Measurements from ENCODE around the gene TSPAN14.

Gene TSPAN14

DNA sequence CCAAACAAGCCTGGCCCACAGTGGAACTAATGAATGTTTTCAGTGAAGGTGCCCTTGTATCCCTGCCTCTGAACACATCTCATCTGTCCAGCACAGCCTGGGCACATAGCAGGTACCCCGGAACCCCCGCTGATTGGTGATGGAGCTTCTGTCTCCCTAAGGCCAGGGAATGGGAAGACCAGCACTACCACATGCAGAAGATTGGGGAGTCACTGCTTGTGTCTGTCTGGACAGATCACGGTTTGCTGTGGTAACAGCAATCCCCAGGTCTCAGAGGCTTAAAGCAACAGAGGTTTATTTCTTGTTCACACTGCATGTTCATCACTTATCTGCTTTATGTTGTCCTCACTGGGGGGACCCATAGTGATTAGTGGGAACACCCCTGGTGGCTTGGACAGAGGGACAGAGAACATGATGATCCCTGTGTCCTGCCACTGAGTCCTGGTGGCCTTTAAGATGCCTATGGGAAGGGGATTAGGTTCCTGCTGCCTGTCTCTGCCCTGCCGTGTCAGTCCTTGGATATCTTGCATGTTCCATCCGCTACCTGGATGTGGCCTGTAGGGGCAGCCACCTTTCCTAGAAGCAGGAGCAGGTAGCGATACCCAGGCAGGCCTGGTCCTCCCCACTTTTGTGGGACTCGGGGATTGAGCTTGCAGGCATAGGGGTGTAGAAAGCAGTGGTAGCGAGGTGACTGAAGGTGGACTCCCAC is 3.6 kb downstream of the TSPAN14 start:
- DNase-seq: no peak

DNA sequence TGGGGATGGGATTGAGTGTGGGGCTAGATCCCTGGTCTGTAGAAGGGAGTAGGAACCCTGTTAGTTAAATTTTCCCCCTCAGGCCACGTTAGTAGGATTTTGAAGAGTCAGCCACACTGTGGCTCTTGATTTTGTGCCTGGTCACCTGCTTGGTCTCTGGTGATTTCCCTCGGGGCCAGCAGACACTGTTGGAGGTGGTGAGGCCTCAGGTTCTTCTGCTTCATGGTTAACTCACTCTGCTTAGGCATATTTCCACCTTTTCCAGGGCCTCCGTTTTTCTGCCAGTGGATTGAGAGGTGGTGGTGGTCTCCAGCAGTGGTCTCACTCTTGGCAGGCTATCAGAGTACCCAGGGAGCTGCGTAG is 4.1 kb downstream of the TSPAN14 start:
- no peak for DNase-seq

DNA sequence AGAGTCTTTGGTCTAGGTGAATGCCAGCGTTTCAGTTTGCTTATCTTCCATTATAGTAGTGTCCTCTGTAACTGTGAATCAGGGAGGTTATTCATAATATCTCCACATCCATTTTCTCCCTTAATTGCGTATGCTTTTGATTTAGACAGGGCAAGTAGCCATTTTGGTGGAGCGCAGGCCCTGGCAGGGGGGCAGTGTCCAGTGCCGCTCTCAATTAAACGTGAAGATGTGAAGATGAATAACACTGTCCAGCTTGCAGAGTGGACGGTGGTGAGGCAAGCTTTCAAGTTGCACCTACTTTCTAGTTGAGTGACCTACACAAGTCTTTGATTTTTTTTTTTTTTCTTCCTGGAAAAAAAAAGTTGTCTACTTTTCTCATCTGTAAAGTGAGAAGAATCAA is 4.5 kb downstream of the TSPAN14 start:
- DNase-seq: no peak

DNA sequence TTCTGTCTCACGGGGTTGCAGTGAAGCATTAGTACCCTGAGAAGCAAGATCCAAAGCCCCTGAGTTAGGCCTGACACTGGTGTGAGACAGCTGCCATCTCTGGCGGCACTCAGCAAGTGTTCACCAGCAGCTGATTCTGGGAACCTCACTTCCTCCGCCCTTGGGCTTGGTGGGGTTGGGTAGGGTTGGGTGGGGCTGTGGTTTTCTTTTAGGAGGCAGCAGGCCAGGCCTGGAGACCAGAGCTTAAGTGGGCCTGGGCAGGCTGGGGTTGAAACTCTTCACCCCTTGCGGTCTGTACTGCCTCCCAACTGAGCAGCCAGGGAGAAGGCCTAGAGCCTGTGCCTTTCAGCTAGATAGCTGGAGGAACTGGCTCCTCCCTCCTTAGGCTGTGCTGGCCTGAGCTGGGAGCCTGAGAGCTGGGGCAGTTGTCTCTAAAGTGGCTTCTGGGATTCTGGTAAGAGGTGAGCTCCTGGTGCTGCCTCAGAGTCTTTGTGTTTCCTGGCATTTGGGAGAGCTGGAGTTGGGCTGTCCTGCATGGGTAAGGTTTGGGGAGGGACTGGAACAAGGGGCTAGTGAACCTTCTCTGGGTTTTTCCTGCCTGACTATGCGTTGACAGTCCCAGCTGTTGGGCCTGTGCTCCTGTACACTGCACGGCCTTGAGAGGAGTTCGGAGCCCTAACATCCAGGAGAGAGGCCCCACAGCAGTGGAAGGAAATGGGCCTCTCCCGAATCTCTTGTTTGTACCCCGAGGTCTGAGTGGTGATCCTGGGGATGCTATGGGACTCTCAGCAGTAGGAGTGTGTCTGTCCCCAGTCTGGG is 5.1 kb downstream of the TSPAN14 start:
- peak; percentile 92 for DNase-seq

DNA sequence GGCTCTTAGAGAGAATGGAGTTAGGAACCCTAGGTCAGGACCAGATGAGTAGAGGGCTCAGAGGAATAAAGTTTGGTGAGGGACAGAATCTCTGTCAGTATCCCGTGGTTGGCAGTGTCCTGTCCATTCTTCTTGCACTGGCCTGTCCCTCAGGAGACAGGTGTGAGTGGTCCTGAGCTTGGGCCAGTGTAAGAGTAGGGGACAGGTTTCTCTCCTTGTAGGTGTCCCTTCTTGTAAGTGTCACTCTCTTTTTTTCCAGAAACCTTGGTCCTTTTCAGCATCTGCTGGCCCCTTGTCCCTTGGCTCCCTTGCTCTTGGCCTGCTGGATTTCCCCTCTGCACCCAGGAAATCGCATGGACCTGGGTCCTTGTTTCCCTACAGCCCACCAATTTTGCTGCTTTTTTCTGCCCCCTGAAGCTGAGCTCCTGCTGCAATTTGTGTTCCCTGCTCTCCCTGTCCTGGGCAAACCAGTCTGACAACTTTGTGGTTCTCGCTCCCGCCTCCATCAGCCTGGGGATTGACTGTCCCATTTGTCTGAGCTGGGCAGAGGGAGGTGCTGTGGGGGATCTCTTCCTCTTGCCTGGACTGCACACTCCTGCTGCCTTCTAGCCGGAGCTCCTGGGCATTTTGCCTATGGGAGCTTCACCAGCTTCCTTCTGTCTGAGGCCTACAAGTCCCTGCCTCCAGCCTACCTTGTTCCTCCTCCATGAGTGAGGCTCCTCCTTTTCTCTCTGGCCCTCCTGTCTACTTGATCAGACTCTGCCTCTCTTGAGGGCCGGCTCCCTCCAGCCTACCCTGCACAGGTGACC is 6.5 kb downstream of the TSPAN14 start:
- no peak for DNase-seq

DNA sequence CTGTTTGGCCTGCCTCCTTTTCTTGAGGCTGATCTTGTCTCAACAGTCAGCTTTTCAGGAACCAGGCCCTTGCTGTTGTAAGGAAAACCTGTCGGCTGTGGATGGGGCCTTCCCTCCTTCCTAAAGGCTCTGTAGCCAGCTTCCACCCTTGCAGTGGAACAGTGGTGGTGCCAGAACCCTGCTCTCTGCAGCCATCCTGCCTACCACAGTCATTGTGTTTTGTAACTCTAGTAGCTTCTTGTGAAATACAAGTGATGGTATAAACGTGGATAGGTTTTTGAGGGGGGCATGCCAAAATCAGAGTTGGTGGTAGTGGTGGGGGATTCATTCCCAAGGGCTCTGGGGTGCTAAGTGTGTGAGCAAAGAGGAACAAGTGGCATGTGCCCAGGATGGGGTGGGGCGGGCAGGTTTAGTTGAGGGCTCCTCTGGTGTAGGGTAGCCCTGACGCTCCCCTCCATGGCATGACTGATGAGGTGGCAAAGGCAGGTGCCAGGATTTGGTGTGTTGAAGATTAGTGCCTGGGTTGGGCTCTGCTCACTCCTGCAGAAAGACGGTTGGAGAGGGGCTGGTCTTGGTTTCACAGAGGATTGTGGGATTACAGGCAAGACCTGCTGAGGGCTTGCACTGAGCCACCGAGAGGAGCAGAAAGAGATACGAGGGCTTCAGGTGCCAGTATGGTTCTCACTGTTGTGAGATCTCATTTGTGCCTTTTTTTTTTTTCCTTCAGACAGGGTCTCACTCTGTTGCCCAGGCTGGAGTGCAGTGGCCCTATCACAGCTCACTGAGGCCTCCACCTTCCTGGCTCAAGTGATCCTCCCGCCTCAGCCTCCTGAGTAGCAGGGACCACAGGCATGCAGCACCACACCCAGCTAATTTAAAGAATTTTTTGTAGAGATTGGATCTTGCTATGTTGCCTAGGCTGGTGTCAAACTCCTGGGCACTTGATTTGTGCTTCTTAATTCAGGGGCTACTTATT is 7.4 kb downstream of the TSPAN14 start:
- DNase-seq: no peak

DNA sequence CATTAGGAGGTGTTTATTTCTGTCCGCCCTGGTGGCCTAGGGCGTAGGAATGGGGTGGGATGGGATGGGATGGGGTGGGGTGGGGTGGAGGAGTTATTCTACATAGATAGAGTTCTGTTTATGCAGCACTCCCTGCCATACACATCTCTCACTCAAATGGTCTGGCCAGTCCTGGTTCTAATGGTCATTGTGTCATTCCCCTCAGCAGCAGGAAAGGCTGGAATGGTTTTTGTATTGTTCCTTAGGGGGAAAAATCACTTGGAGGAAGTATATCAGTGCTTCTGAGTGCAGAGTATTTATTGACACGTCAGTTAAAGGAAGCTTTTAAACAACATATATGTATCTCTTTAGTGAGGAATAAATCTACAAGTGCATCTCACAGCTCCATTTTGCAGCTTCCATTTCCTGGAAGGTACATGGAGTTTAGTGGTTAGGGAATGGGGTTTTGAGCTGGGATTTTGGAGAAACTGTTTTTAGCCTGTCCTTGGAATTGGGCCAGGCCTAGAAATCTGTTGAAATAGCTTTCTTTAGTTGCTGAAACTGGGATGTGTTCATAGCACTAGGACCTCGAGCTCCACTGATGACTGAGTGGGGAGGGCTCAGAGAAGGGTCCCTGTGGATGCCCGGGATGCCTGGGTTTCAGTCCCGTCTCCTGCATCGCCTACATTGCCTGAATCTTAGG is 8.3 kb downstream of the TSPAN14 start:
- peak; percentile 44 for DNase-seq

DNA sequence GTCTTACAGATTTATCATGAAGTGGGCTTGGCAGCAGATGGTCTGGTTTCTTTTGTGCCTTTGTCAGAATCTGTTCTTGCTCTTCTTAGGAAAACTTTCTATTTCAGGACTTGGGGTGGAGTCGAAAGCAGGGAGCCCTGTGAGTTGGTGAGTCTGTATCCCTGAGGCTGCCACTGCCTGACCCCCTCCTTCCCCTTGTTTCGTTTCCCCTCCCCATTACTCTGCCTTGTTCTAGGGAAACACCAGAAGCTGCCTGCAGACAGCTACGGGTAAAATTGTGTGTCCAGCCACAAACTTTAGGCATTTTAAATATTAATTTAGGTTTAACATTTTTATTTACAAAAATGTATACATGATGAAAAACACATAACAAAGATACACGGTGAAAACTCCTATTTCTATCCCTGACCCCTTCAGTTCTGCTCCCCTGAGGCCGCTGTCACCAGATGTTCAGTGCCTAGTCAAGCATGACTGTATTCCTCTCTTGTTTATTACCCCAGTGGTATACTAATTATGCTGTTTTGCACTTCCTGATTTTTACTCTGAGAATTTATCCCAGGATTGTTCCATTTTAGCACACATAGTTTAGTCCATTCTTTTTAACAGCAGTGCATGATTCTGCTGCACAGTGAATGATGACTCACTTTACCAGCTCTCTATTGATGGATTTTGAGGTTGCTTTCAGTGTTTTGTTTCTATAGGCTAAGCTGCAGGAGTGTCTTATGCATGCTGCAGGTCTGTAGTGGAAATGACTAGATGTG is 9.1 kb downstream of the TSPAN14 start:
- peak; percentile 89 for DNase-seq

DNA sequence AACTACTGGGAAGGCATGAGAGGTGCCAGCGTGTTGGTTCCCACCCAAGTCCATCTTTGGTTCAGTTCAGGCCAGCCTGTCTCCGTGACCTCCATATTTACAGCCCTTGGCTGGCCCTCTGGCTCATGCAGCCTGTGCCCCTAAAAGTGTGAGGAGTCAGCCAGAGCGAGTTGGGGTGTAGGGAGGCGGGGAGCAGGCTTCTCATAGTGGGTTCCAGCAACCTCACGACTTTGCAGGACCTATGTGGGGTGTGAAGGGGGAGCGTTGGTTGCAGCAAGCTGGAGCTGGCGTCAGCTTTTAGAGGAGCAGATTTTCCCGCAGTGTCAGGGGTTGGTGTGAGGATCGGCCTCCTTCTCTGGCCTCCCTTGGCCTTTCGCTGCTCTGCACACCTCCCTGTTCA is 9.8 kb downstream of the TSPAN14 start:
- no peak for DNase-seq

DNA sequence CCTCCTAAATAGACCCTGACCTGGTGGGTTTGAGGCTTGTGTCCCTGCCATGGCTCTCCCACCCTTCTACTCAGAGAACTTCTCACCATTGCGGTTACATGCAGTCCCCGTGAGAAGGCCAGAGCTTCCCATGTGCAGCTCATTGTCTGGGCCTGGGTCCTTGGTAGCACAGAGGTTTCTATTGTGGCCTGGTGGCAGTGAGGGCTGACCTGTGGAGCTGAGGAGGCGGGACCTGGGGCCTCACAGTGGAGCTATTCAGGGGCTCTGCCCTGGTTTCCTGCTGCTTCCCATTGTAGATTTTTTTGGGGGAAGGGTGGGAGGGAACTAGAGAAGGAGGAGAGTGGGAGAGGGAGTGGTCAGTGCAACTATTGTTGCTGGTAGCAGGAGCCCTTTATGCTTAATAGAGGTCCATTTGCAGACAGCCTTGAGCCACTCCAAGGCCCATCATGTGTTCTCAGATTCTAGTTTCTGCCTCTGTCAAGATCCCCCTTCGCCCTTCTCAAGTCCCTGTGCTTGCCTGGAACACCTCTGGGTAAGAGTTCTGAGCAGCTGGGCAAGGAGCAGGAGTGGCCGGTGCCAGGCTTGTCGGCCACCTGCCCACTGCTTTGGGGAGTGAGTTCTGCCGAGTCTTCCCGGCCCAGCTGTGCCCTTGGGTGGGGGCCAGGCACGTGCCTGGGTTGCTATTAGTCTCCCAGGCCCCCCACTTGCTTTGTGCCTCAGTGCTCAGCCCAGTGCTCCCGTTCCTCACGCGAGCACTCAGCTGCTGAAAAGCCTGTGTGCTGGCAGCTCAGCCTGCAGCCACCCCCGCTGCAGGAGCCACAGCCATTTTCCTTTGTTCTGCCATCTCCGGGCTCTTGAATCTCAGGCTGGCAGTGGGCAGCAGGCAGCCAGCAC is 10.7 kb downstream of the TSPAN14 start:
- DNase-seq: no peak

DNA sequence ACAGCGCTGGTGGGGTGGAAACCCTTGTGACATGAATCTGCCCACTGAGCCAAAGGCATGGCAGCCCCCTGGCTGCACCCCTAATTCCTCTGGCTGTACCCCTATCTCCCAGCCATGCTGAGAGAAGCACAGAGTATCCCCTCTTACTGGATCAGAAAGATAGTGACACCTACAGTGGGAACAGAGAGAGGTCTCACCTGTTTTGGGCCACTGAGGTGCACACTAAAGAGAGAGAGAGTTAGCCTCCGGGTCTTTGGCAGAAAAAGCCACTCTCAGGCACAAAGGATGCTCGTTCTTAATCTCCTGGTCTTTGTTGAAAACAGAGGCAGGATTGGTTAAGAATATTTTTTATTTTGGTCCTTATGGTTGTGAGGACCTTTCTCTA is 11.3 kb downstream of the TSPAN14 start:
- no peak for DNase-seq

DNA sequence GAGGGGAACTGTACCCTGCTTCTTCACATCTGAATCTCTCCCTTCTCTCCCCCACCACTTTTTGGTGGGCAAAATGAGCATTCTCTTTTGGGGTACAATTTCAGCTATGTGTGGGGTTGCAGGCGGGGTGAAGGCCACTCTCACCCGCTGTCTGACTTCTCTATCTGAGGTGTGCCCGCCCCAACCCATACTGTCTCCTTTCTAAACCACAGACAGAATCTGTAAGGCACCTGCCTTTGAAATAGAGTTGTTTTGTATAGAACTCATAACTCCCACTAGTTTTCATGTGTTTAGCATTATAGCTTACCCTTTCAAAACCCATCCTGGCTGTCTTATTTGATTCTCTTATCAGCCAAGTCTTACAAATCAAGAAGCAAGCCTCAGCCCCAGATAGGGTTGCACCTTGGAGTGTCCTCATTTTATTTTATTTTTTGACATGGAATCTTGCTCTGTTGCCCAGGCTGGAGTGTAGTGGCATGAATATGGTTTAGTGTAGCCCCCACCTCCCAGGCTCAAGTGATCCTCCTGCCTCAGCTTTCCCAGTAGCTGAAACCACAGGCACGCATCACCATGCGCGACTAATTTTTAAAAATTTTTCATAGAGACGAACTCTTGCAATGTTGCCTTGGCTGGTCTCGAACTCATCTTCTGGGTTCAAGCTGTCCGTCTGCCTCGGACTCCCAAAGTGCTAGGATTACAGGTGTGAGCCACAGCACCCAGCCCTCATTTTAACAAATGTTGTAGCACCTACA is 11.9 kb downstream of the TSPAN14 start:
- no peak for DNase-seq

DNA sequence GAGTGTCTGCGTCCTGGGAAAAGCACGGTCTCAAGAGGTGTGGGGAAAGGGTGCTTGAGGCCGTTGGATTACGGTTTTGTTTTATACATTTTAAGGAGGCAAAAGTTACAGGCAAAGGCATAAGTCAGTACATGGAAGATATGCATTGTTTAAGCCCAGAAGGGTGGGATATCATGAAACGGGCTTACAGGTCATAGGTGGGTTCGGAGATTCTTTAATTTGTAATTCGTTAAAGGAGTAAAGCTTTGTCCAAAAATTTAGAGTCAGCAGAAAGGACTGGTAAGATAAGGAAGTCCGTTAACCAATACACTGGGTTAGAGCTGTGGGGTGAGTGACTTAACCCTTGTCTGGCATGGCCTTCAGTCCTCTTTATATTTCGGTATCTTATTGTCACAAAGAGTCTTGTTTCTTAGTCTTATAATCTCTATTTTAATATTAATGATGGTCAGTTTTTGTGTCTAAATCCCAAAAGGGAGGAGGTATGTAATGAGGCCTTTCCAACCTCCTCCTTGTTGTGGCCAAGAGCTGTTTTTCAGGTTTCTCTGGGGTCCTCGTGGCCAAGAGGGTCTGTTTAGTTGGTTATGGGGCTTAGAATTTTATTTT is 12.7 kb downstream of the TSPAN14 start:
- DNase-seq: no peak

DNA sequence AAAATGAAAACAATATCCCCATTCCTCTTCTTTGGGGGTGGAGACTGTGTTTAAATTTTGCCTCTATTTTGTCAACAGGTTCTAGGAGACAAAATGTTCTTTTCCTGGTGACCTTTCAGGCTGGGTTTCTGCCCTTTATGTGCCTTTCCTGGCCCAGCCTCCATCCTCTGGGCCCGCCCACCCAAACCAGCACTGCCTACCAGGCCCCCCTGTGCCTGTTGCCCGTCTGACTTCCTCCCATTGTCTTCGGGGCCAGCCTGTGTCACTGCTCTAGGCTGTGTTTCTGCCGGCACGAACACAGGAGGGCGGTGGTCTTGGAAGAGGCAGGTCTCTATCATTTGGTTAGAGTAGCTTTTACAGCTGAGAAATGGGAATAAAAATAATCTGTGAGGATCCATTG is 13.9 kb downstream of the TSPAN14 start:
- DNase-seq: no peak

DNA sequence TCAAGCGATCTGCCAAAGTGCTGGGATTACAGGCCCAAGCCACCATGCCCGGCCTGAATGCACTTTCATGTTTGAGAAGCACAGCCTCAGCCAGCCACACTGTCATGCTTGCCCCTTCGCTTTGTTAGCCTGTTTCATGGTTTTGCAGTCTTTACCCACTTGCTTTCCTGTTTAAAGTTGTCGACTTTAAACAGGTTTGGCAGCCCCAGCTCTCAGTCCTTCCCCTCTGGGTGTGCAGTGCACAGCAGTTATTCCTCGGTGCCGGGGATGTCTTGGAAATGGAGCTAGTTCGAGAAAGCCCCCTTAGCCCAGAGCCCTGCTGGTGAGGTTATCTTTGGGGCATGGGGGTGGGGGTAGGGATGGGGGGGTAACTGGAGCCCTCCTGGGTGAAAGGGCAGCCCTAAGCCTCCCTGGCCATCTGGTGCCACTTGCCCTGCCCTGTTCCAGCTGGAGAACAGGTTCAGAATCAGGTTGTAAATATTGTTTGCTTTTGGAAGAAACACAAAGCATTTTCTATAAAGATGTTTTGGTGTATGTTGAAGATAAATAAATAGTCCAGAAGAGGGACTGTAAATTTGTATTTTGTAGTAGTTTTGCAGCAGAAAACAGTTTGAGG is 14.8 kb downstream of the TSPAN14 start:
- DNase-seq: no peak

DNA sequence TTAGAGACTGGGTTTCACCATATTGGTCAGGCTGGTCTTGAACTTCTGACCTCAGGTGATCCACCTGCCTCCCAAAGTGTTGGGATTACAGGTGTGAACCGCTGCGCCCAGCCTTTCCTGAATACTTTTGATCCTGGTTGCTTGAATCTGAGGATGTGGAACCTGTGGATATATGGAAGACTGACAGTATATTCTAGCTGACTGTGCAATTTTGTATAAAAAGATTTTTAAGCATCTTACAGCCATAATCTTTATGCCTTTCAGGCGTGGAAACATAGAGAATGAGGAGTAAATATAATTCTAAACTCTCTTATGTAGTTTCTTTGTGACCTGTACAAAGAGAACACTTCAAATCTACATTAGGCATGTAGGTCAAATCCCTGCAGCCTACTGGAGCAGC is 16.2 kb downstream of the TSPAN14 start:
- DNase-seq: no peak

DNA sequence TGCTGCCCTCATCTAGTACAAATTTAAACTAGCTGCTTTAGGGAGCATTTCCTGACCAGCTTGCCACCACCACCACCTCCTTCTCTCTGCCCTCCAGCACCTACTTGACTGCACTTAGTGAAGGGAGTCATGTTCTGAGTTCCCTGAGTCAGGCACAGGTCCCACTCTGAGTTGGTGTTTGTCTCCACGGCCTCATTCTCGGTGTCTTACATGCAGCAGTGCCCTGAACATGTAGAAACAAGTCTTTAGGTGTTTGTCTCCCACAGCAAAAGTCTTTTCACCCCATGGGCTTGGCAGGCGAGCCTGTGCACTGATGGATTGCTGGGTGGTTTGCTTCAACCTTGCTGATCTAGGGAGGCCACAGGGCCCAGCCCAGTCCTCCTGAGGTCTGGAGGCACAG is 16.9 kb downstream of the TSPAN14 start:
- no peak for DNase-seq

DNA sequence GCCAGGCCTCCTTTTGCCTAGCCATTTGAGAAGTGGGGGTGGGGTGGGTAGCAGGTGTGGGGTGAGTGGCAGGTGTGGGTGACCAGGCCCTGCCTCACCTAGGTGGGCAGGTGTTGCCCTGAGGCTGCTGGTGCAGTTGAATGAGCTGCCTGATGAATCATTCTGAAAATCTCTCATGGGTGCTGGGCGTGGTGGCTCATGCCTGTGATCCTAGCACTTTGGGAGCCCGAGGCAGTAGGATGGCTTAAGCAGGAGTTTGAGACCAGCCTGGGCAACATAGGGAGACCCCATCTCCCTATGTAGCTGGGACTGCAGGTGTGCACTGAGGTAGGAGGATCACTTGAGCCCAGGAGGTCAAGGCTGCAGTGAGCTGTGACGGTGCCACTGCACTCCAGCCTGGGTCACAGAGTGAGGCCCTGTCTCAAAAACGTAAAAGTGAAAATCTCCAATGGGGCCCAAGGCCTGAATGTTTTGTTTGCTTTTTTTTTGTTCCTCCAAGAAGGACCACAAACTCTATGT is 17.7 kb downstream of the TSPAN14 start:
- no peak for DNase-seq

Measured in HCEC 1CT (cell line).